GM10266 (cell line): ENCODE measurements around the gene KIF3B.
A peak's percentile ranks its signal among the peaks of the same experiment; 100 is the strongest.
"Not testable (repeated sequence)": the region's sequence is repeated elsewhere in the genome, so short reads cannot be mapped to it uniquely, and the experiment has no call there.

ENCODE experiments used
- DNase-seq: peaks from one replicate; pipeline ENCODE4 v3.0.0; 2012; ENCODE audit errors: extremely low spot score
- TF ChIP-seq, protein P1 (sequence below): IDR thresholded peaks from 2 replicates; pipeline ENCODE4 v1.5.1; 2012; ENCODE audit warnings: mild to moderate bottlenecking, low read depth; ENCODE audit not compliant: control insufficient read depth, insufficient read depth; ENCODE audit errors: missing control alignments

Gene KIF3B

DNA sequence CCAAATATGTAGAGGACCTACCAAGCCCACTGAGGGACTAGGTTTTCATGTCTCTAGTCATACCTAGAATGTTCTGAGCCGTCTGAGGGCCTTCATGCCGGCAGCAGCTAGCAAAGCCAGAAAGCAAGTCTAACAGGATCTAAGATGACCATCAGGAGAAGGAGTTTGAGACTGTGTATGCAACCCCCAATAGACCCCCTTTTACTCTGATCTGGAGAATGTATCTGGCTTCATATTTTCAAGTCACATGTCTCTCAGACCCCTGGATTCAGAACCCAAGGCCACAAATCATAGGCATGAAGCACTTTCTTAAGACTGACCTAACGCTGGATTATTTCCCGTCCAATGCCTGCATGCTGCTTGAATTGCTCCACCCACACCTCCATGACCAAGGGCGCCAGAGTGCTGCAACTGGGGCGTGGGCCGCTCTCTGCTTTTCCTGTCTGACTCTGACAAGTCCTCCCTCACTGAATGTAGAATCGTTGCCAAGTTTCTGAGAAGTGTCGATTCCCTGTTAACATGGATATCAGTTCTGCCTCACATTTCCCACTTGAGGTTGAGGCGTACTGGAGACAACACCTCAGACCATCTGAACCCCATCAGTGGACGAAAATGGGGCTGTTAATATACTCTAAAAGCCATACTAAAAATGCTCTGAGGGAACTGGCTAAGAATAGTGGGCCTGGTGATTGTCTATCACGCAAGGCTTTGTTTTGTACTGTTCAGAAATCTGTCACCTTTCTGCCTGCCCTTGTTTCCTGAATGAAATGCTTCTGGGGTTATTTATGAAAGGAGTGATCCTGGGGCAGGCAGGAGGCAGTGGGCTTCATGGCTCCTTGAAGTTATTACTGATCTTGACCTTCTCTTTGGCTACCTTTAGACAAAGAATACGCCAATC, 56.8 kb downstream of the KIF3B start:
- TF ChIP-seq, protein P1, sequence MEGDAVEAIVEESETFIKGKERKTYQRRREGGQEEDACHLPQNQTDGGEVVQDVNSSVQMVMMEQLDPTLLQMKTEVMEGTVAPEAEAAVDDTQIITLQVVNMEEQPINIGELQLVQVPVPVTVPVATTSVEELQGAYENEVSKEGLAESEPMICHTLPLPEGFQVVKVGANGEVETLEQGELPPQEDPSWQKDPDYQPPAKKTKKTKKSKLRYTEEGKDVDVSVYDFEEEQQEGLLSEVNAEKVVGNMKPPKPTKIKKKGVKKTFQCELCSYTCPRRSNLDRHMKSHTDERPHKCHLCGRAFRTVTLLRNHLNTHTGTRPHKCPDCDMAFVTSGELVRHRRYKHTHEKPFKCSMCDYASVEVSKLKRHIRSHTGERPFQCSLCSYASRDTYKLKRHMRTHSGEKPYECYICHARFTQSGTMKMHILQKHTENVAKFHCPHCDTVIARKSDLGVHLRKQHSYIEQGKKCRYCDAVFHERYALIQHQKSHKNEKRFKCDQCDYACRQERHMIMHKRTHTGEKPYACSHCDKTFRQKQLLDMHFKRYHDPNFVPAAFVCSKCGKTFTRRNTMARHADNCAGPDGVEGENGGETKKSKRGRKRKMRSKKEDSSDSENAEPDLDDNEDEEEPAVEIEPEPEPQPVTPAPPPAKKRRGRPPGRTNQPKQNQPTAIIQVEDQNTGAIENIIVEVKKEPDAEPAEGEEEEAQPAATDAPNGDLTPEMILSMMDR, result no peak

DNA sequence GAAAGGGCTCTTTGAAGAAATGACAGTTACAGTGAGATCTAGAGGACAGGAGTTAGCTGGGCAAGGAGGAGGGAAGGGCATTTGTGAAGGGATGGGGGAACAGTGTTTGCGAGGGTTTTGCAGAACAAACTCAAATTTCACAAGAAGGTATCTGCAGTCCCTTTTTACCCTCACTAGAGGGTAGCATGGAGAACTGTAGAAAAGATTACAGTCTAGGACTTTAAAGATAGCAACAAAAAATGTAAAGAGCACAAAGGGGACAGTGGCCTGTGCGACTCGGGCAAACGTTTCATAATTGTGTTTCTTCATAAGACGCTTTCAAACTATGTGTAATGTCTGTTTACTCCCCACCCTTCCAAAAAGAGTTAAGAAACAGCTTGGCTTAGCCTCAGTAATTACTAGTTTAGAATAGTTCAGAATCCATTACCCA, 59.5 kb downstream of the KIF3B start:
- peak; percentile 38 for DNase-seq
- TF ChIP-seq, protein P1, result peak; percentile 49

More for the DNA sequence above, 56.8 kb downstream of the KIF3B start:
- DNase-seq, result peak; percentile 43

DNA sequence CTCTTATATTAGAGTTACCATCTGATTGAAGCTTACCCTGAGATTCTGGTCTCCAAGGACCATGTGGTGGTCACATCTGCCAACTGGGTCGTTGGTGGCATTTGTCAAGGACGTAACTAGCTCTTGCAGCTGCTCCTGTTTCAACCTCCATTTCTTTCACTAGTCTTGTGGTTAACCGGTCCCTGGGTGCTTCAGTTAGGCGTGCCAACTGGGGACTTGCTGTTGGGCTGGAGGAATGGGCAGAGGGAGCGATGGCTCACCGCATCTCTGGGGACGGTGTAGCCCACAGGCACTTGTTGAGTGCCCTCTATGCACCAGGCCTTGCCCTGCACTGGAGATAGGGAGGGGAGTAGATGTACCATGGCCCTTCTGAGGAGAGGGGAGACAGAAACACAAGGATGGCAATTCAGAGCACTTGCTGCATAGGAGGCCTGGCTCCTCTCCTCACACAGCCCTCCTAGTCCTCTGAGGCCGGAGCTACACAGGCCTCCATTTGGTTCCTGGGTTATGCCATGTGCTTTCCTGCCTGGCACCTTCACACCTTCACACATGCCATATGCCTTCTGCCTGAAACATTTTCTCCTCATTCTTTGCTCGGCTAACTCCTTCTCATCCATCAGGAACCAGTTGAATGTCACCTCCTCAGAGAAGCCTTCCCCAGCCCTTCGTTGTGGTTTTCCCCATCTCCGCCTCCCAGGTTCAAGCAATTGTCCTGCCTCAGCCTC, 60.6 kb downstream of the KIF3B start:
- DNase-seq, result no peak
- TF ChIP-seq, protein P1, result no peak

DNA sequence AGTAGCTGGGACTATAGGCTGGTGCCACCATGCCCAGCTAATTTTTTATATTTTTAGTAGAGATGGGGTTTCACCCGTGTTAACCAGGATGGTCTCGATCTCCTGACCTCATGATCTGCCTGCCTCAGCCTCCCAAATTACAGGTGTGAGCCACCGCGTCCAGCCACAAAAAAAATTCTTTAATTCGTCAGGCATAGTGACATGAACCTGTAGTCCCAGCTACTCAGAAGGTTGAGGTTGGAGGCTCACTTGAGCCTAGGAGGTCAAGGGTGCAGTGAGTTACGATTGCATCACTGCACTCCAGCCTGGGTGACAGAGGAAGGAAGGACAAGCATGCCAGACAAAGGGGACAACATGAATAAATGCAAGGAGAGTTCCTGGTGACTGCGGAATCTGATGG, 61.2 kb downstream of the KIF3B start:
- TF ChIP-seq, protein P1, result no peak
- no peak for DNase-seq

DNA sequence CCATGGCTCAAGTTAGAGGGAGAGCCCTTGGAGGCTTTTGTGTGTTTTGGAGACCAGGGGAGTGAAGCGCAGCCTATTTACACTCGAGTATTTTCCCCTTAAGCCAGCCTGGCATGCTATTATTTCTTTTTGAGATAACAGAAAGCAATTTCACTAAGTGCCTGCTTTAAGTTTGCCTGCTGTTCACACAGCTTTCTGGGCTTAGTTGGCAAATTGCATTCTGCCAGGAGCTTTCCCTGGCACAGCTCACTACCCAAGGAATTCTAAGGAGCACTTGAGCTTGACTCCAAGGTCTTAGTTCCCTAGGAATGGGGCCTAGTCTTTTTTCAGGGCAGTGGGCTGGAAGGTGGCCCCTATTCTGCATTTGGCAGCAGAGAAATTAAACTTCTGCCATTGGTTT, 61.7 kb downstream of the KIF3B start:
- TF ChIP-seq, protein P1, result no peak
- DNase-seq, result no peak

DNA sequence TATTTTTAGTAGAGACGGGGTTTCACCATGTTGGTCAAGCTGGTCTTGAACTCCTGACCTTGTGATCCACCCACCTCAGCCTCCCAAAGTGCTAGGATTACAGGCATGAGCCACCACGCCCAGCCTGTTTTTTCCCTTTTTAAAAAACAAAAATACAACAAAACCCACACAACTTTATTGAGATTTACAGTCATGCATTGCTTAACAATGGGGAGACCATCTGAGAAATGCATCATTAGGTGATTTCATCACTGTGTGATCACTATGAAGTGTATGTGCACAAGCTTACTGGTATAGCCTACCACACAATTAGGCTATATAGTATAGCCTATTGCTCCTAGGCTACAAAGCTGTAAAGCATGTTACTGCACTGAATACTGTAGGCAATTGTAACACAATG, 63.6 kb downstream of the KIF3B start:
- DNase-seq, result not testable (repeated sequence)

DNA sequence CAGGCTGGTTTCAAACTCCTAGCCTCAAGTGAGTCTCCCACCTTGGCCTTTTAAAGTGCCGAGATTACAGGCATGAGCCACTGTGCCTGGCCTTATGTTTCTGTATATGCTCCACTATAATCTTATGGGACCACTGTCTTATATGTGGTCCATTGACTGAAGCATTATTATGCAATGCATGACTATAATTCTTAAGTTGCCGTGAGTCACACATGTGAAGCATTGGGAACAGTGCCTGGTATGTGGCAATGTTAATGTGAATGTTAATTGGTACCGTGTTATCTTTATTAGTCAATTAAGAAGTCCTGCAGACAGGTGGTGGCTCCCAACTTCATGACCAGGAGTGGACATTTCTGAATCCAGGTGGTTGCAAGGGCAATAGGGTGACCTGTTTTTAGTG, 66.0 kb downstream of the KIF3B start:
- DNase-seq, result no peak

More for the DNA sequence above, 66.0 kb downstream of the KIF3B start:
- TF ChIP-seq, protein P1, result no peak
